ENCODE results near the gene VAV2. TPM values are rescaled to one million over a fixed set of nuclear protein-coding genes. Genes with fewer than 3 reads are reported as not detected.

Gene VAV2
- total RNA-seq, 1 experiment from 2014 or later, result 12.5 TPM

GRCh38 chr9:133943036-133943780 is 48.9 kb downstream of the VAV2 start:
- no peak for DNase-seq (ENCODE audit: low read depth)

GRCh38 chr9:133942206-133942975 is 49.7 kb downstream of the VAV2 start:
- DNase-seq (ENCODE audit: low read depth), result no peak

GRCh38 chr9:133939845-133940244 is 52.3 kb downstream of the VAV2 start:
- DNase-seq (ENCODE audit: low read depth), result no peak

GRCh38 chr9:133939171-133939785 is 52.8 kb downstream of the VAV2 start:
- DNase-seq (ENCODE audit: low read depth), result no peak

GRCh38 chr9:133938753-133939152 is 53.4 kb downstream of the VAV2 start:
- DNase-seq (ENCODE audit: low read depth), result no peak

- DNase-seq (ENCODE audit: low read depth), result no peak
Observed at GRCh38 chr9:133938086-133938485, 54.0 kb downstream of the VAV2 start.

GRCh38 chr9:133937120-133937519 is 55.0 kb downstream of the VAV2 start:
- DNase-seq (ENCODE audit: low read depth), result no peak

- DNase-seq (ENCODE audit: low read depth), result peak; percentile 32
Observed at GRCh38 chr9:133935328-133936005, 56.7 kb downstream of the VAV2 start.

GRCh38 chr9:133934482-133935232 is 57.5 kb downstream of the VAV2 start:
- DNase-seq (ENCODE audit: low read depth), result no peak

GRCh38 chr9:133933426-133934026 is 58.6 kb downstream of the VAV2 start:
- no peak for DNase-seq (ENCODE audit: low read depth)

- DNase-seq (ENCODE audit: low read depth), result no peak
Observed at GRCh38 chr9:133932633-133933032, 59.5 kb downstream of the VAV2 start.

- DNase-seq (ENCODE audit: low read depth), result no peak
Observed at GRCh38 chr9:133932181-133932580, 59.9 kb downstream of the VAV2 start.

GRCh38 chr9:133930682-133931485 is 61.2 kb downstream of the VAV2 start:
- DNase-seq (ENCODE audit: low read depth), result no peak

- no peak for DNase-seq (ENCODE audit: low read depth)
Observed at GRCh38 chr9:133930046-133930681, 62.0 kb downstream of the VAV2 start.

- DNase-seq (ENCODE audit: low read depth), result no peak
Observed at GRCh38 chr9:133929599-133929998, 62.5 kb downstream of the VAV2 start.

GRCh38 chr9:133928248-133928764 is 63.8 kb downstream of the VAV2 start:
- no peak for DNase-seq (ENCODE audit: low read depth)

GRCh38 chr9:133927041-133927440 is 65.1 kb downstream of the VAV2 start:
- no peak for DNase-seq (ENCODE audit: low read depth)

GRCh38 chr9:133926165-133926856 is 65.8 kb downstream of the VAV2 start:
- no peak for DNase-seq (ENCODE audit: low read depth)

All from HT1080 (cell line).